GM12875 (cell line): ENCODE measurements around the gene USP4.

Experiments used
- H3K4me3 ChIP-seq: one replicate; pipeline ENCODE4 v1.5.1; 2011; ENCODE audit warnings: low read depth, low read length, control low read depth
- CTCF ChIP-seq: IDR thresholded peaks from 2 replicates; pipeline ENCODE4 v1.5.1; 2011; ENCODE audit warnings: low read depth, mild to moderate bottlenecking, control low read depth, inconsistent platforms, low read length, moderate library complexity, borderline replicate concordance; ENCODE audit not compliant: insufficient read depth

The USP4 gene

GRCh38 chr3:49311283-49311682, 28.6 kb downstream of the USP4 start:
- H3K4me3 ChIP-seq, result no peak overlapping the region
- no peak for TF ChIP-seq CTCF

GRCh38 chr3:49310677-49311076, 29.2 kb downstream of the USP4 start:
- TF ChIP-seq CTCF, result no peak
- no peak overlapping the region for H3K4me3 ChIP-seq

DNA sequence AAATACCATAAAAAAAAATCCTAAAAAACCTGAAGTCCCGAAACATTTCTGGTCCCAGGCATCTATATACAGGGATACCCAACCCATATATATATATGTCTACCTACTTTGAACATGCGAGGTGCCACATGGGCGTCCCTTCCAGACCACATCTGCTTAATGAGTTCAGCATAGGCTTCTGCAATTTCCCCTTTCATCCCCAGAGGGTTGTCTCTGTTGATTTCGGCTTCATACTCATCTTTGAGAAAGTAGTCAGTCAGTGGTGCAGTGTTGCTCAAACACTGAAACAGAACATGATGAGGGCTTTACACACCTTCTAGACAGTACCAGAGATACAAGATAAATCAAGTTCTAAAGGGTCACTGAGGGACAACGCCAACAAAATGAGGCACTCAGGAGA, 34.2 kb downstream of the USP4 start:
- no peak for TF ChIP-seq CTCF

GRCh38 chr3:49302613-49303012, 37.2 kb downstream of the USP4 start:
- no peak for TF ChIP-seq CTCF

More for the DNA sequence above, 34.2 kb downstream of the USP4 start:
- H3K4me3 ChIP-seq, result no peak overlapping the region

DNA sequence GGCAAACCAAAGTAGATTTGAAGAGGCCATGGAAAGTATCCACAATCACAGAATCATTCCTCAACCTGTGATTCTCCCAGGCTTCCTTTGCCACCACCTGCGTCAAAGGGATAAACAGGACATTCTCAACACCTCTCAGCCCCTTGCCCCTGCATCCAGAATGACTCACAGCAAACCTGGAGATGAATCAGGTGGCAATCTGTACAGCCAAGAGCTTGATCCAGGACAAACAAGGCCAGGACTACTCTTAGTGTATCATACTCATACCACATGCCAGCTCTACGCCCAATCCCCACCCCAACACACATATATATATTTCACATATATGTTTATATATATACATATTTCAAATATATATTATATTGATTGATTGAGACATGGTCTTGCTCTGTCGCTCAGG, 39.3 kb downstream of the USP4 start:
- no peak overlapping the region for H3K4me3 ChIP-seq
- TF ChIP-seq CTCF, result no peak

More at GRCh38 chr3:49302613-49303012, 37.2 kb downstream of the USP4 start:
- H3K4me3 ChIP-seq, result no peak overlapping the region

DNA sequence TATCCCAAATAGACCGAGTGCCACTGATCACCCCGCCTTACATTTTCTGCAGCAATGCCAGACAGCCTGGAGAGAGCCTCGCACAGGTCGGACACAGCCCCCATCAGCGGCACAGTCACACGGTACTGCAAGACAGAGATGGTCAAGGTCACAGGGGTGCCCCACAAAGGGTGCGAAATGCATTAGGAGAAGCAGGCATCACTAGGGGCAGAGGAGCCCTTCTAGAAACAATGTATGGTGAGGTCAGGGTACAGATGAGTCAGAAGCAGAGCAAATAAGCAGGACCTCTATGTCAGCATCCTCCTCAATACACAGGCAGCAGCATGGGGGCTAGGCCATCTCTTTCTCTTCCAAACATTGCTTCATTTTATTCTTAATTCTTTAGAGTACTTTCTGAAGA, 41.3 kb downstream of the USP4 start:
- no peak for TF ChIP-seq CTCF
- H3K4me3 ChIP-seq, result no peak overlapping the region

DNA sequence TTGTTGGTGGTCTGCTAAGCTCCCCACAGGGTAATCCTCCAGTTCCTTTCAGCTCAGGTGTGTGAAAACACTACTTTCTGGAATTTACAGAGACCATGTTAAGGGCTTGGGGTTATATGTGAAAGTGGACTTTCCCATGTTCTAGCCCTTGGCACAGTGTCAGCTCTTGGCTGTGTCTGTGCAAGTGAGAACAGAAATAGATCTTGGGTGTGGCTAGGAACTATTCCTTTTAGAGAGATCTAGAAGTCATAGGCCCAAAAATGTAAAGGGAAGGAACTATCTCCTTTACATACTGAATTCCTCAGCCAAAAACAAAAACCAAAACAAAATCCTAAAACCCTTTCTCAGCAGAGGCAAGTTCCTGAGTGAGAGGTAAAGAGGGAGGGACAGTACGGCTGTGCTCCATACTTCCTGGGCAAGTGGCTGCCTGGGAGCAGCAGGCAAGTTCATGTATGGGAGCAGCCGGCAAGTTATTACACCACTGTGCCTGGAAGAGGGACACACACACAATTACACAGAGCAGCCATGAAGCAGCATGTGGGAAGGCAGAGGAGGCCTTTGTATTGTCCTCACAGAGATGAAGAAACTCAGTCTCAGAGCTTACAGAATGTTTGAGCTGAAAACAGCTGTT, 43.0 kb downstream of the USP4 start:
- no peak for TF ChIP-seq CTCF
- H3K4me3 ChIP-seq, result no peak overlapping the region
